Activated T-helper 1 cell treated with anti-CD3 and anti-CD28 coated beads, Interleukin-2, amount 50 U/mL, for 16 hours (primary cell): ENCODE measurements around the gene NR2E1.

ENCODE experiments used
- DNase-seq, 2 donors: peaks; one replicate each; pipeline ENCODE4 v3.0.0-alpha.2; 2020; ENCODE audit warnings: low read depth in 1 of 2, low spot score in 1 of 2

Gene NR2E1

DNA sequence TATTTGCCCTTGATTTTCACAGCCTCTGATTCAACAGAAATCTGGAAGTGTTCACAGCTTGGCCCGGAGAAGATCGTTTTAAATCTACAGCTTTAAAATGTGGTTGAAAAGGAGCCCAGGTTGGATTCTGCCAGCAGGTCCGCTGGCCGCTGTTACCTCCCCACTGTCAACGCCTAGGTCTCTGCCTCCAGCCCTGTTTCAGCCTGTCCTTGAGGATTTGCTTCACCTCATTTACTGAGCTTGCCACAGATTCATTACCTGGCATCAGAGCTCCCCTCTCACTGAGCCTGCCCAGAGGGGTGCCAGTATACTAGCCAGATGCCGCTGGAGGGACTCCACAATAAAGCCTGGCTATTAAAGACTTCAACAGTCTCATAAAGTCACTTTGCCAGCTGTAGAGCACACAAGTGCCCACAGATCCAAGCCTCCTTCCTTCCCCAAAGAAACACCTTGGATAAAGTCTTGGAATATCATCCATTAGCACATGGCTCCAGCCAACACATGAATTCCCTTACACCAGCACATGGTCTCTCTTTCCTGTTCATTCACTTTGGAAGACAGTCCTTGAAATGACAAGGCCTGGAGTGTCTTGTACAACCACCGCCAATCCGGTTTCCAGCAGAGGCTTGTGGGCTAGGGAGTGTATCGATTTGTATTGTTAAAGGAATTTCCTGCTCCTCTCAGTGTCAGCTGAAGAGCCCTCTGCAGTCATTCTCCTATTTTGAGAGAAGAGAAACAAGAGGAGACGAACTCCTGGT is 9.5 kb upstream of the NR2E1 start:
- no peak for DNase-seq

DNA sequence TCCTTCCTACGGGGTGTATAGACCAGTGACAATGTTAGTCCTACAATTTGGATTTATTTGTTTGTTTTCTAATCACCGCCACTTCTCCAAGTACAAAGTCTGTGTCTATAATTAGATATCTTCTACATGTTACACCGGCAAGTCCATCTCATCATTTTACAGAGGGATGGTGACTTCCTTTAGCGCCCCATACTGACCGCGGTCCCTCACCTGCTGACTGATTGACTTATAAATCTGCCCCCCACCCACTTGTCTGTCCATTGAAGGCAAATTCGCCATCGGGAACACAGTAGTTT is 8.9 kb upstream of the NR2E1 start:
- DNase-seq = no peak

GRCh38 chr6:108157234-108157980 is 8.4 kb upstream of the NR2E1 start:
- DNase-seq = no peak

DNA sequence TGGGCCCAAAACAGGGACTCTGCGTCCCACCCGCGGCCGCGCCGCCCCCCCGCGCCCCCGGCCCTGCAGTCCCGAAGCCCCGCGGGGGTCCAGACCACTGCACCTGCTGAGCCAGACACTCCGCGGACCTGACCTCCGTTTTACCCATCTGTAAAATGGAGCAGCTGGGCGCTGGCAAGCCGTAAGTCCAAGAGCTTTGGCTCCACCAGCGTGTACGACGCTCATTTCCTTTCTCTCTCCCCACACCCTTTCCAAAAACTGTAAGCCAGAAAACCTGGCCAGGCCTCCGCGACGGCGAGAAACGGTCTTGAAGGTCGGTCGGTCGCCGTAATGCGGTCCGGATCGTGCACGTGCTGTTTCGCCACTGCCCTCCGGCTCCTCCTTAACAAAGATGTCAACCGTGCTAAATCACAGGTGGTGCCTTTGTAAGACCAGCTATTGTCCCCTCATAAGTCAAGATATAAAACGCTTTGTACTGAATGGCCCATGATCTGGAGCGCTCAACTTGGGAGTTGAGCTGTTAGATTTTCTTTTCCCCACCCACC is 7.8 kb upstream of the NR2E1 start:
- DNase-seq = no peak

GRCh38 chr6:108159981-108160380 is 5.8 kb upstream of the NR2E1 start:
- DNase-seq = no peak

DNA sequence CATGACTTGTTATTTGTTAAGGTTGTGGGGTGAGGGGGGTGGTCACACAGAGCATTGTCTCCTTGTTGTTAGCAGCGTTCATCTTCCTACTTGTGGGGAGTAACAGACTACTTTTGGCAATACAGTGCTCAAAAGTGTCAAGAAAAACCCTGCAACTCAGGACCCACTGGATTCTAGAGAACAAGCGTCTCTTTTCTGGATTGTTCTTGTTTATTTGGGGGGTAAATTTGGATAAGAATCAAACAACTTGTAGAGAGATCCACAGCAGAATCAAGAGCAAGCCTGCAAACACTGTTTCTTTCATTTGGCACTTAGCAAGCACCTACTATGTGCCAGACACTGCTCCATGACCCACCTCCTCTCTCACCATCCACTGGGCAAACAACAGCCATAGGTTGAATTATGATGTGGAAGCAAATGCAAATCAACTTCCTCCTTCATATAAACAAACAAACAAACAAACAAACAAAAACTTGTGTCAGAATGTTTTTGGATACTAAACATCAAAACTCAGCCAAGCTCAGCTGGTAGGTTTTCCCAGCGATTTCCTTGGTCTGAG is 4.0 kb upstream of the NR2E1 start:
- DNase-seq = no peak

DNA sequence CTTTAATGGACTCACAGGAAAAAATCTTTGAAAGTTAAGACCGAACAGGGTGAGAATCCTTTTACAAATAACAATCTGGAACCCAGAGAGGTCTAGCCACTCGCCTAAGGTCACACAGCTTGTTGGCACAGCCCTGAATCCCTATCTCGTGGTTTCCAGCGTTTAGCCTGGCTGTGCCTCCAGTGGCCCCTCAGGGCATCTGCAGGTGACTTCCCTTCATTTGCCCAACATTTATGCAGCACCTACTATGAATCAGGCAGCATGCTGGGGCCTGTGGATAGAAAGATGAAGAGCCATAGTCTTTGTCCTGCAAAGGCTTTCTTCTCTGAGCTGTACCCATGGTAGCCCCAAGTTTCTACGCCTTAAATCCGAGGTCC is 2.6 kb upstream of the NR2E1 start:
- no peak for DNase-seq

DNA sequence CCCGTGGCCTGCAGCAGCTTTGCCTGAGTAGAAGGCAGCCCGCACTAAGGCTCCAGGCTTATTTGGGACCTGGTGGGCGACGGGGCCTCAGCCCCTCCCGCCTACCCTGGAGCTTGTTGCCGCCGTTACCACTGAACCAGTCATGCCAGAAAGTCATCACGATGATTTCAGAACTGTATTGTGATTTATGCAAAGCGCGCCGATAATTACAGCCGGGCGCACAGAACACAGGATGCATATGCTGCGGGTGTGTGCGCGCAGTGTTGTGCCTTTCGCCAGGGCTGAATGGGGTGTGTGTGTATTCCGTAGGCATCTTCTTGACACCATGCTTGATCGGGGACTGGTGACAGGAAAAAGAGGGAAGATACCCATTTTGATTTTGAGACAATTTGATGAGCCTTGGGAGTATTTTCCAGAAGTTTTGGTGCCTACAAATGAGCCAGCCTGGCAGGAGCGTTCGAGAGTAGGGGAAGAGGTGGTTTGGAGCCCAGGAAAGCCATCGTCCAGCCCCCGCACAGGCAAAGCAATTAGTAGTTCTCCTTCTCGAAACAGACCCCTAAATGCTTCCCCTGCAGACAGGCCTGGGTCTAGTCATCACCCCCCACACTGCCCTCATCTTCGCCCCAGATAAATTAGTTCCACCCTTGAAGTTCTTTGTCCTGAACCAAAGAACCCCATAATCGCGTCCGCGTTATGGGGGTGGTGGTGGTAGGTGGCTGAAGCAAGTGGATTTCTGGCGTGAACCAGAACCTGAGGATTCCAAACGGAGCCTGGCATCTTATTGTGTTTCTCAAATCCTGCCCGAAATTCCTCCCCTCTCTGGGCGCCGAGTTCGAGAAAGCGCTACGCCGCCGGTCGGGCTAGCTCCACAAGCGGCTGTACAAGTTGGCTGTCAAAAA is 1.9 kb upstream of the NR2E1 start:
- no peak for DNase-seq

DNA sequence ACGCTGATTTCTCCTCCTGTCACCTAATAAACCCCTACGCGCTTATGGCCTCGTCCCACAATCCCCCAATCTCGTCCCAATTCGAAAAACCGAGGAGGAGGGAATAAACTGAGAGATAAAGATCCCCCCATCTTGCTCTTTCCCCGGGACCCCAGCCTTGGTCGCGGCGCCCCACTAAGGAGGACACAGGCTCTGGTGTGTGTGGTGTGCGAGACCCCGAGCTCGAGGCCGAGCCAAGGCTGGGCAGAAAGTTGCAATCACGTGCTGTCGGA is 1.3 kb upstream of the NR2E1 start:
- no peak for DNase-seq

- DNase-seq = no peak
Observed at GRCh38 chr6:108164815-108165706, 761 bp upstream of the NR2E1 start.

DNA sequence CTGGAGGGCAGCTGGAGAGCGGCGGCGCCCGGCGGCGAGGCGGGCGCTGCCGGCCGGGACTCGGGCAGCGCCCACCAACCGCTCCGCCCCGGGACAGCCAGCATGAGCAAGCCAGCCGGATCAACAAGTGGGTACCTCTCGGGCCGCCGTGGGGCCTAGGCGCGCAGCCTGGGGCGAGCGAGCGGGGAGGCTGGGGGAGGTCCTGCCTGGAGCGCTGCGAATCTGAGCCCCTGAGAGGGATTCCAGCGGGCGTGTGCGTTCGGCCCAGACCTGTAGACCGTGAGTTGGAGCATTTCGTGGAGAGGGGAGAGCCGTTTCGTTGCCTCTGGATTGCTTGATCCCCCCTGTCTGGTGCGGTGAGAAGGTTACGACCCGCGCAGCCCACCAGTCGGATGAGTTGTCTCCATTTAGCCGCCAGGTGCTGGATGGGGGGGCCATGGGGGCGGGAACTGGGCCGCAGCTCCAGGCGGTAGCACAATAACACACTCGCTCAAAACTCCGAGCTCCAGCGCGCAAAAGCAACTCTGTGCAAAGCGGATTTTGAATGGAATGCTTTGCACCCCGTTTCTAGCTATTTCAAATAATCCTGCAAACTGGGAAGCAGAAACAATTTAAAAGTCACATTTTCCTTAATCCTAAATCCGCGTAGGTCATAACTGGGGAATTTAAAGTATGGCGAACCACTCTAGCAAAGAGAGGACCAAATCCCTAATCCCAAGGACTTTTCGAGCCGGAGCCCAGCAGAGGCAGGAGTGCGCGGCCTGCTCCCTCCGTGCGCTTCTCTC is 1.0 kb downstream of the NR2E1 start:
- DNase-seq = no peak

DNA sequence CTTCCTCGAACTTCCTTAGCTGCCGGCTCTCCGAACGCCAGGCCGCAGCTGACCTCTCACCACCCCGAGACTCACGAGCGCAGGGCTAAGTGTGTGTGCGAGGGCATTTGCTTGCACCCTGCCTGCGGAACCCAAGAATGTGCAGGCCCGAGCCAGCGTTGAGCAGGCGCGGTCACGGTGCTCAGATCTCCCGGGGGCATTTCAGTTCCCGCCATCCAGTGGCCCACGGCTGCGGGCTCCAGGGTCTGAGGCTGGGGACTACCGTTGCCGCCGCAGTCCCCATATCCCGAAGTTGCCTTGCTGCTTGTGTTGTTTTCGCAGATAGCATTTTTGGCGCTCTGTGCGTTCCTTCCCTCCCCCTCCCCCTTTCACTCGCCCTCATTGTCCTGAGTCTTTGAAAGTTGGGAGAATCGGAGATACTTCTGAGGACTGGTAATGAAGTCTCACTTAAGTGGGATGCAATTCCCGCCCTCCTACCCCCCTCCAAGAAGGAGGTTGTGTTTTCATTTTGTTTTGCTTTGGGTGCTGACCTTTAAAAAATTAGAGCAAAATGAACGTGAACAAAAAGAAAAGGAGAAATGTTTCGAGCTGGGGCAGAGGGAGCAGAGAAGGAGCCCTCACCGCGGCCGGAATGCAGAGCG is 1.7 kb downstream of the NR2E1 start:
- DNase-seq = no peak

- DNase-seq = no peak
Observed at GRCh38 chr6:108168090-108168463, 2.3 kb downstream of the NR2E1 start.

GRCh38 chr6:108168501-108169463 is 3.0 kb downstream of the NR2E1 start:
- no peak for DNase-seq

GRCh38 chr6:108169464-108170331 is 3.9 kb downstream of the NR2E1 start:
- DNase-seq = no peak

DNA sequence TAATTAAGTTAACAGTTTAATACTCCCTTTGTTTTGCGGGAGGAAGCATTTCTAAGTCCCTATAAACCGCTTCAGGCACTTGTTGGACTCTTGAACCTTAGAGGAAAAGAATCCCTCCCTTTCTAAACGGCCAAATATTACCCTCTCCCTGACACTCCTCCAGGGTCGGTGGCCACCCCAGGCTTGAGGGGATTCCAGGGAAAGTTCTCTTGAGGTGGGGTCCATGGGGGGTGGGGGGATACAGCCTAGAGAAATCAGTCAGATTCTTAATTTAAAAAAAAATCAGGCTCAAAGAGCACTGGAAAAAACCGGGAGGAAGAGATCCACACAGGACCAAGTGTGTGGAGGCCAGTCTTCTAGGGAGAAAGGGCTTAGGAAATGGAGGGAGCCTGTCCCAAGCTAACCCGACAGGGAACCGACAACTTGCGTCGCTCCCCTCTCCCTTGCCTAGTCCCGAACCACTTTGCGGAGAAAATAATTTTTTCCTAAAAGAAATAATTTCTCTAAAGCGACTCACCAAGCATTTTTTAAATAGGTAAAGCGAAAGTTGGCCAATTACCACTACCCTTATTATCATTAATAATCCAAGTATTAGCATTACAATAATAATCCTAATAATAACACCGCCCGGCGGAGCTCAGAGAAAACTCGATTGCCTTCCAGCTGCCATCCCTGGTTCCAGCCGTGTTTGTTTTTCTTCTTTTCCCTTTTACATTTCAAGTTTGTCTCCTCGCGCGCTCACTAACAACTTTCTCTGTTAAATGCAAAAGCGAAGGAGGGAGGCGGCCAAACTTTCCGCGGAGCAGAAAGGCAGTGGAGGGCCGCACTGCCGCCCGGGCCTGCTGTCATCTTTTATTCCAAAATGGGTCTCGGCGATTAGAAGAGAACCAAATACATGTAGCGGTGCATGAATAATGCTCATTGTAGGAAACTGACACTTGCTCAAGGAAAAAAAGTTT is 4.8 kb downstream of the NR2E1 start:
- DNase-seq = no peak
